HCT116 (cell line): ENCODE results near the gene CCDC107. TPM values are rescaled to one million over a fixed set of nuclear protein-coding genes. Genes with fewer than 3 reads are reported as not detected.

Source experiments
- ATAC-seq: fragments of 200-7000 bp; cut with Tn5 transposase; 2 replicates; pipeline ENCODE4 v1.9.1; 2020; ENCODE audit warnings: mild to moderate bottlenecking, moderate library complexity
- BruUV-seq: library from RNA; stranded (reverse); fragments of 400-500 nt; replicated peaks from 2 replicates; lab custom pipeline; 2021; lab: Mats Ljungman, UMichigan
- CTCF ChIA-PET: fragments of 300-600 bp; sonication (Branson Sonifier 250); formaldehyde crosslinking; loops from one replicate; lab custom pipeline; 2021; ENCODE audit warnings: antibody characterized with exemption; lab: Charles Lee
- POLR2A ChIA-PET: fragments of 300-600, 350-600 bp; sonication (Branson Sonifier 250); formaldehyde crosslinking; loops from one replicate; lab custom pipeline; 2021; ENCODE audit warnings: antibody characterized with exemption; lab: Charles Lee
- RAD21 ChIA-PET, 2 experiments: fragments of 300-600 bp; sonication (Branson Sonifier 250); formaldehyde crosslinking; loops; one replicate each; lab custom pipeline; 2023; ENCODE audit warnings: low total read pairs in 2 of 2; ENCODE audit not compliant: uncharacterized antibody in 2 of 2, unreplicated experiment in 2 of 2, low non-redundant PET in 1 of 2; lab: Charles Lee
- DNase-seq: peaks from one replicate; pipeline ENCODE4 v3.0.0-alpha.2; 2010; ENCODE audit warnings: low read depth, low spot score
- H2AFZ ChIP-seq: fragments of 200-600 bp; shearing (Covaris generic), sonication (generic); 2 replicates; pipeline ENCODE4 v1.6.1; 2017; ENCODE audit warnings: low read depth, mixed run types, mixed read lengths, antibody characterized with exemption, low read length; ENCODE audit not compliant: poor library complexity, severe bottlenecking
- H3K27ac ChIP-seq: 2 replicates; pipeline ENCODE4 v1.5.1; 2012; ENCODE audit warnings: low read depth, low read length
- H3K27me3 ChIP-seq: fragments of 200-600 bp; sonication (generic); 2 replicates; pipeline ENCODE4 v1.6.1; 2016; ENCODE audit warnings: mixed run types, low read length, mixed read lengths; ENCODE audit not compliant: insufficient read depth
- H3K36me3 ChIP-seq, 2 experiments: fragments of 200-500 bp in 1 of 2; fragments of 200-600 bp in 1 of 2; sonication (Bioruptor generic) in 1 of 2; sonication (generic) in 1 of 2; 2 replicates each; pipeline versions ENCODE4 v1.5.1 to v1.6.1; 2014 to 2016; ENCODE audit warnings: low read length in 2 of 2, inconsistent platforms in 1 of 2, mixed read lengths in 1 of 2, mixed run types in 1 of 2; ENCODE audit not compliant: insufficient read depth in 2 of 2, control insufficient read depth in 1 of 2
- H3K4me1 ChIP-seq, 2 experiments: fragments of 200-600 bp in 1 of 2; sonication (generic) in 1 of 2; 2 replicates each; pipeline versions ENCODE4 v1.5.1 to v1.6.1; 2012 to 2017; ENCODE audit warnings: low read length in 2 of 2, inconsistent platforms in 1 of 2, mild to moderate bottlenecking in 1 of 2, mixed read lengths in 1 of 2, mixed run types in 1 of 2, moderate library complexity in 1 of 2; ENCODE audit not compliant: insufficient read depth in 2 of 2, control insufficient read depth in 1 of 2
- H3K4me2 ChIP-seq: fragments of 200-600 bp; sonication (generic); 2 replicates; pipeline ENCODE4 v1.6.1; 2017; ENCODE audit warnings: mixed run types, low read length, mixed read lengths
- H3K4me3 ChIP-seq, 2 experiments: fragments of 200-600 bp in 1 of 2; sonication (generic) in 1 of 2; replicated peaks in 1 of 2; 2 replicates each; pipeline ENCODE4 v1.5.1; 2011 to 2016; ENCODE audit warnings: low read length in 2 of 2, control low read depth in 1 of 2, low read depth in 1 of 2, mild to moderate bottlenecking in 1 of 2, mixed read lengths in 1 of 2, mixed run types in 1 of 2
- H3K79me2 ChIP-seq: fragments of 200-600 bp; sonication (generic); 2 replicates; pipeline ENCODE4 v1.6.1; 2017; ENCODE audit warnings: mild to moderate bottlenecking, mixed run types, low read length, moderate library complexity, mixed read lengths; ENCODE audit not compliant: insufficient read depth
- H3K9ac ChIP-seq: fragments of 200-600 bp; sonication (generic); 2 replicates; pipeline ENCODE4 v1.6.1; 2016; ENCODE audit warnings: low read length, mixed read lengths
- H3K9me2 ChIP-seq: fragments of 200-600 bp; sonication (generic), shearing (Covaris generic); 2 replicates; pipeline ENCODE4 v1.6.1; 2017; ENCODE audit warnings: mixed run types, mild to moderate bottlenecking, moderate library complexity; ENCODE audit not compliant: insufficient read depth
- H3K9me3 ChIP-seq, 2 experiments: fragments of 200-500 bp in 1 of 2; fragments of 200-600 bp in 1 of 2; sonication (Bioruptor generic) in 1 of 2; sonication (generic) in 1 of 2; 2 replicates each; pipeline ENCODE4 v1.6.1; 2014 to 2017; ENCODE audit warnings: low read length in 2 of 2, mixed read lengths in 2 of 2, inconsistent platforms in 1 of 2, low read depth in 1 of 2, mild to moderate bottlenecking in 1 of 2, mixed run types in 1 of 2, moderate library complexity in 1 of 2; ENCODE audit not compliant: control insufficient read depth in 1 of 2, insufficient read depth in 1 of 2
- H4K20me1 ChIP-seq: fragments of 200-600 bp; sonication (generic), shearing (Covaris generic); 2 replicates; pipeline ENCODE4 v1.6.1; 2017; ENCODE audit warnings: mixed run types, mild to moderate bottlenecking, moderate library complexity; ENCODE audit not compliant: insufficient read depth
- EGR1 ChIP-seq: IDR thresholded peaks from 2 replicates; pipeline ENCODE4 v1.6.1; 2012; ENCODE audit warnings: low read depth
- ELF1 ChIP-seq: IDR thresholded peaks from 2 replicates; pipeline ENCODE4 v1.6.1; 2012; ENCODE audit warnings: low read depth, borderline replicate concordance
- EZH2 ChIP-seq: fragments of 200-600 bp; sonication (generic); IDR thresholded peaks from 2 replicates; pipeline ENCODE4 v1.6.1; 2017; ENCODE audit warnings: antibody characterized with exemption, mixed run types
- POLR2AphosphoS5 ChIP-seq: IDR thresholded peaks from 2 replicates; pipeline ENCODE4 v1.6.1; 2011; ENCODE audit warnings: mild to moderate bottlenecking, low read depth, low read length, moderate library complexity
- SIN3A ChIP-seq: IDR thresholded peaks from 2 replicates; pipeline ENCODE4 v1.6.1; 2012; ENCODE audit warnings: low read depth
- SP1 ChIP-seq: IDR thresholded peaks from 2 replicates; pipeline ENCODE4 v1.6.1; 2012; ENCODE audit warnings: low read depth
- SRF ChIP-seq: IDR thresholded peaks from 2 replicates; pipeline ENCODE4 v1.6.1; 2012; ENCODE audit warnings: low read depth
- TCF7L2 ChIP-seq: IDR thresholded peaks from 2 replicates; pipeline ENCODE4 v1.7.0; 2011; ENCODE audit warnings: borderline replicate concordance, inconsistent platforms; ENCODE audit not compliant: insufficient read depth, insufficient read length; ENCODE audit errors: extremely low read depth
- YY1 ChIP-seq: IDR thresholded peaks from 2 replicates; pipeline ENCODE4 v1.6.1; 2011; ENCODE audit warnings: low read length, low read depth, moderate library complexity, mild to moderate bottlenecking; ENCODE audit not compliant: insufficient replicate concordance; ENCODE audit errors: extremely low read depth
- ZNF274 ChIP-seq: fragments of 200-500 bp; sonication (Bioruptor generic); IDR thresholded peaks from 2 replicates; pipeline ENCODE4 v1.6.1; 2014; ENCODE audit warnings: mild to moderate bottlenecking, low read depth, low read length, inconsistent platforms
- intact Hi-C: fragments of 100-400 bp; cut with micrococcal nuclease; formaldehyde crosslinking; loops from 2 replicates; pipeline ENCODE4 v1.10.0; 2022
- total RNA-seq: library from RNA; stranded (reverse); gene quantifications from one replicate; pipeline ENCODE4 v1.2.1, GENCODE V29; 2021; ENCODE audit not compliant: unreplicated experiment
- TF ChIP-seq, protein P1 (sequence below): IDR thresholded peaks from 2 replicates; pipeline ENCODE4 v1.6.1; 2012
- TF ChIP-seq, protein P2 (sequence below): IDR thresholded peaks from 2 replicates; pipeline ENCODE4 v1.6.1; 2012; ENCODE audit warnings: low read depth
- TF ChIP-seq, protein P3 (sequence below): IDR thresholded peaks from 2 replicates; pipeline ENCODE4 v1.6.1; 2012
- TF ChIP-seq, protein P4 (sequence below): IDR thresholded peaks from 2 replicates; pipeline ENCODE4 v1.6.1; 2011; ENCODE audit warnings: mild to moderate bottlenecking, low read length, moderate library complexity; ENCODE audit not compliant: insufficient replicate concordance; ENCODE audit errors: extremely low read depth

Gene CCDC107
- total RNA-seq, 1 experiment from 2014 or later = 11.1 TPM

DNA sequence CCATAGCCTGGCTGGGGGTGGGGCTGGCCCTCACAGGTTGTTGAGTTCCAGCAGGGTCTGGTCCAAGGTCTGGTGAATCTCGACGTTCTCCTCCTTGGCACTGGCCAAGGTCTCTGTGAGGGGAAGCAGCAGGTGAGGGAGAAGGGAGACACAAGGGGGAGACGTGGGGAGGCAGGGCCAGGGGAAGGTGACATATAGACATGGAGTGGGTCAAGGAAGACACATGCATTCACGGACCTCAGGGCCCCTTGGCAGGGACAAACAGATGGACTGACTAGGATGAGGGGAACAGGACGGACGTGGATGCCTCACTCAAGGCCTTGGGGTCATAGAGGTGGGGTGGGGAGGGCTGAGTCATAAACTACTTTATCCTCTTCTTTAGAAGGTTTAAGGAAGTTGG is 24.0 kb downstream of the CCDC107 start:
- ChIA-PET POLR2A (no interaction called here), RAD21 (interaction anchor here in 1 of 2 experiments (0.6 kb wide), 1 partner anchor 898 kb away, joined by 3 read pairs; no protein-coding TSS in a partner anchor), CTCF (no interaction called here)
- Histone ChIP-seq H2AFZ (no peak overlapping the region), H3K27me3 (no peaks in the 10 kb centered on the region), H3K9me3 (no peaks in the 10 kb centered on the region), H4K20me1 (no peaks in the 10 kb centered on the region), H3K4me3 (no peak overlapping the region), H3K4me1 (no peaks in the 10 kb centered on the region), H3K79me2 (peaks cover 18% of the 10 kb centered on the region; the same call in 1 of the 2 replicates), H3K9ac (no peak overlapping the region), H3K27ac (no peak overlapping the region), H3K4me2 (no peak overlapping the region), H3K9me2 (no peaks in the 10 kb centered on the region), H3K36me3 (peaks cover 38 to 50% of the 10 kb centered on the region in 2 experiments; a peak in 3 of 4 replicates)
- no peak for ATAC-seq
- no TSS peak for BruUV-seq
- no peak for TF ChIP-seq EZH2
- TF ChIP-seq SP1 = no peak
- TF ChIP-seq POLR2AphosphoS5 = no peak
- no peak for TF ChIP-seq ZNF274
- TF ChIP-seq, protein P1, sequence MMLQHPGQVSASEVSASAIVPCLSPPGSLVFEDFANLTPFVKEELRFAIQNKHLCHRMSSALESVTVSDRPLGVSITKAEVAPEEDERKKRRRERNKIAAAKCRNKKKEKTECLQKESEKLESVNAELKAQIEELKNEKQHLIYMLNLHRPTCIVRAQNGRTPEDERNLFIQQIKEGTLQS = no peak
- no peak for TF ChIP-seq SRF
- no peak for TF ChIP-seq SIN3A
- TF ChIP-seq YY1 = no peak
- no peak for TF ChIP-seq ELF1
- TF ChIP-seq, protein P2, sequence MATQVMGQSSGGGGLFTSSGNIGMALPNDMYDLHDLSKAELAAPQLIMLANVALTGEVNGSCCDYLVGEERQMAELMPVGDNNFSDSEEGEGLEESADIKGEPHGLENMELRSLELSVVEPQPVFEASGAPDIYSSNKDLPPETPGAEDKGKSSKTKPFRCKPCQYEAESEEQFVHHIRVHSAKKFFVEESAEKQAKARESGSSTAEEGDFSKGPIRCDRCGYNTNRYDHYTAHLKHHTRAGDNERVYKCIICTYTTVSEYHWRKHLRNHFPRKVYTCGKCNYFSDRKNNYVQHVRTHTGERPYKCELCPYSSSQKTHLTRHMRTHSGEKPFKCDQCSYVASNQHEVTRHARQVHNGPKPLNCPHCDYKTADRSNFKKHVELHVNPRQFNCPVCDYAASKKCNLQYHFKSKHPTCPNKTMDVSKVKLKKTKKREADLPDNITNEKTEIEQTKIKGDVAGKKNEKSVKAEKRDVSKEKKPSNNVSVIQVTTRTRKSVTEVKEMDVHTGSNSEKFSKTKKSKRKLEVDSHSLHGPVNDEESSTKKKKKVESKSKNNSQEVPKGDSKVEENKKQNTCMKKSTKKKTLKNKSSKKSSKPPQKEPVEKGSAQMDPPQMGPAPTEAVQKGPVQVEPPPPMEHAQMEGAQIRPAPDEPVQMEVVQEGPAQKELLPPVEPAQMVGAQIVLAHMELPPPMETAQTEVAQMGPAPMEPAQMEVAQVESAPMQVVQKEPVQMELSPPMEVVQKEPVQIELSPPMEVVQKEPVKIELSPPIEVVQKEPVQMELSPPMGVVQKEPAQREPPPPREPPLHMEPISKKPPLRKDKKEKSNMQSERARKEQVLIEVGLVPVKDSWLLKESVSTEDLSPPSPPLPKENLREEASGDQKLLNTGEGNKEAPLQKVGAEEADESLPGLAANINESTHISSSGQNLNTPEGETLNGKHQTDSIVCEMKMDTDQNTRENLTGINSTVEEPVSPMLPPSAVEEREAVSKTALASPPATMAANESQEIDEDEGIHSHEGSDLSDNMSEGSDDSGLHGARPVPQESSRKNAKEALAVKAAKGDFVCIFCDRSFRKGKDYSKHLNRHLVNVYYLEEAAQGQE = no peak
- TF ChIP-seq, protein P3, sequence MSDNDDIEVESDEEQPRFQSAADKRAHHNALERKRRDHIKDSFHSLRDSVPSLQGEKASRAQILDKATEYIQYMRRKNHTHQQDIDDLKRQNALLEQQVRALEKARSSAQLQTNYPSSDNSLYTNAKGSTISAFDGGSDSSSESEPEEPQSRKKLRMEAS = no peak
- TF ChIP-seq TCF7L2 = no peak
- TF ChIP-seq, protein P4, sequence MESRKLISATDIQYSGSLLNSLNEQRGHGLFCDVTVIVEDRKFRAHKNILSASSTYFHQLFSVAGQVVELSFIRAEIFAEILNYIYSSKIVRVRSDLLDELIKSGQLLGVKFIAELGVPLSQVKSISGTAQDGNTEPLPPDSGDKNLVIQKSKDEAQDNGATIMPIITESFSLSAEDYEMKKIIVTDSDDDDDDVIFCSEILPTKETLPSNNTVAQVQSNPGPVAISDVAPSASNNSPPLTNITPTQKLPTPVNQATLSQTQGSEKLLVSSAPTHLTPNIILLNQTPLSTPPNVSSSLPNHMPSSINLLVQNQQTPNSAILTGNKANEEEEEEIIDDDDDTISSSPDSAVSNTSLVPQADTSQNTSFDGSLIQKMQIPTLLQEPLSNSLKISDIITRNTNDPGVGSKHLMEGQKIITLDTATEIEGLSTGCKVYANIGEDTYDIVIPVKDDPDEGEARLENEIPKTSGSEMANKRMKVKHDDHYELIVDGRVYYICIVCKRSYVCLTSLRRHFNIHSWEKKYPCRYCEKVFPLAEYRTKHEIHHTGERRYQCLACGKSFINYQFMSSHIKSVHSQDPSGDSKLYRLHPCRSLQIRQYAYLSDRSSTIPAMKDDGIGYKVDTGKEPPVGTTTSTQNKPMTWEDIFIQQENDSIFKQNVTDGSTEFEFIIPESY = no peak
- no peak for TF ChIP-seq EGR1
- DNase-seq = no peak
- intact Hi-C loops = no loop called here
